HTERT RPE-1 (cell line): Measurements from ENCODE around the gene ACOT6.
"Not testable (repeated sequence)": the region's sequence is repeated elsewhere in the genome, so short reads cannot be mapped to it uniquely, and the experiment has no call there.

ENCODE experiments used
- in situ Hi-C: fragments of 300-500 bp; cut with MboI; formaldehyde crosslinking; loops from 4 replicates; pipeline ENCODE4 v1.14.3; 2020; ENCODE audit warnings: low sequenced_read_pairs

Gene ACOT6, protein sequence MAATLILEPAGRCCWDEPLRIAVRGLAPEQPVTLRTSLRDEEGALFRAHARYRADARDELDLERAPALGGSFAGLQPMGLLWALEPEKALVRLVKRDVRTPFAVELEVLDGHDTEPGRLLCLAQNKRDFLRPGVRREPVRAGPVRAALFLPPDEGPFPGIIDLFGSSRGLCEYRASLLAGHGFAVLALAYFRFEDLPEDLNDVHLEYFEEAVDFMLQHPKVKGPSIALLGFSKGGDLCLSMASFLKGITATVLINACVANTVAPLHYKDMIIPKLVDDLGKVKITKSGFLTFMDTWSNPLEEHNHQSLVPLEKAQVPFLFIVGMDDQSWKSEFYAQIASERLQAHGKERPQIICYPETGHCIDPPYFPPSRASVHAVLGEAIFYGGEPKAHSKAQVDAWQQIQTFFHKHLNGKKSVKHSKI

DNA sequence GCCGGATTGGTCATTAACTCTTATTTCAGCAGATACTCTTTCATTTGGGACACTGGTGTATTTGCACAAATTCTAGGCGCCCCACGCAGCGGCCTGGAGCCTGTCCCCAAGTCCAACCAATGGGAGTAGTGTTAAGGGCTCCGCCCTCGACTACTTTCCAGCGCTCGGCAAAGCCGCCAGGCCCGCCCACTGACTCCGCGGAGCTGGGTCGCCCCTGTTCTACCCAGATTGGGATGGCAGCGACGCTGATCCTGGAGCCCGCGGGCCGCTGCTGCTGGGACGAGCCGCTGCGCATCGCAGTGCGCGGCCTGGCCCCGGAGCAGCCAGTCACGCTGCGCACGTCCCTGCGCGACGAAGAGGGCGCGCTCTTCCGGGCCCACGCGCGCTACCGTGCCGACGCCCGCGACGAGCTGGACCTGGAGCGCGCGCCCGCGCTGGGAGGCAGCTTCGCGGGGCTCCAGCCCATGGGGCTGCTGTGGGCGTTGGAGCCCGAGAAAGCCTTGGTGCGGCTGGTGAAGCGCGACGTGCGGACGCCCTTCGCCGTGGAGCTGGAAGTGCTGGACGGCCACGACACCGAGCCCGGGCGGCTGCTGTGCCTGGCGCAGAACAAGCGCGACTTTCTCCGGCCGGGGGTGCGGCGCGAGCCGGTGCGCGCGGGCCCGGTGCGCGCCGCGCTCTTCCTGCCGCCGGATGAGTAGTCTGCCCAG, at the start of gene ACOT6:
Gene ACOT6 (plus strand): TSS at position 179 of the 707 bp plus-strand sequence. CDS start 55 bp downstream, at position 234.
- in situ Hi-C loops = no loop called here

DNA sequence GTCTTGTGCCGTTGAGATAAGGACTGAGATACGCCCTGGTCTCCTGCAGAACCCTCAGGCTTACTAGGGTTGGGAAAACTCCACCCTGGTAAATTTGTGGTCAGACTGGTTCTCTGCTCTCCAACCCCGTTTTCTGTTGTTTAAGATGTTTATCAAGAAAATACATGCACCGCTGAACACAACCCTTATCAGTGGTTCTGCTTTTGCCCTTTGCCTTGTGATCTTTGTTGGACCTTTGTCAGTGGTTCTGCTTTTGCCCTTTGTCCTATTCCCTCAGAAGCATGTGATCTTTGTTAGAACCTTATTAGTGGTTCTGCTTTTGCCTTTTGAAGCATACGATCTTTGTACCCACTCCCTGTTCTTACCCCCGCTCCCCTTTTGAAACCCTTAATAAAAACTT, 49.6 kb upstream of the ACOT6 start:
- in situ Hi-C loops = not testable (repeated sequence)

DNA sequence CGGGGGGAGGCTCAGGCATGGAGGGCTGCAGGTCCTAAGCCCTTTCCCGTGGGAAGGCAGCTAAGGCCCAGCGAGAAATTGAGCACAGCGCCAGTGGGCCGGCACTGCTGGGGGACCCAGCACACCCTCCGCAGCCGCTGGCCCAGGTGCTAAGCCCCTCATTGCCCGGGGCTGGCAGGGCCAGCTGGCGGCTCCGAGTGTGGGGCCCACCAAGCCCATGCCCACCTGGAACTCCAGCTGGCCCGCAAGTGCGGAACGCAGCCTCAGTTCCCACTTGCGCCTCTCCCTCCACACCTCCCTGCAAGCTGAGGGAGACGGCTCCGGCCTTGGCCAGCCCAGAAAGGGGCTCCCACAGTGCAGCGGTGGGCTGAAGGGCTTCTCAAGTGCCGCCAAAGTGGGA, 45.9 kb upstream of the ACOT6 start:
- in situ Hi-C loops = not testable (repeated sequence)

DNA sequence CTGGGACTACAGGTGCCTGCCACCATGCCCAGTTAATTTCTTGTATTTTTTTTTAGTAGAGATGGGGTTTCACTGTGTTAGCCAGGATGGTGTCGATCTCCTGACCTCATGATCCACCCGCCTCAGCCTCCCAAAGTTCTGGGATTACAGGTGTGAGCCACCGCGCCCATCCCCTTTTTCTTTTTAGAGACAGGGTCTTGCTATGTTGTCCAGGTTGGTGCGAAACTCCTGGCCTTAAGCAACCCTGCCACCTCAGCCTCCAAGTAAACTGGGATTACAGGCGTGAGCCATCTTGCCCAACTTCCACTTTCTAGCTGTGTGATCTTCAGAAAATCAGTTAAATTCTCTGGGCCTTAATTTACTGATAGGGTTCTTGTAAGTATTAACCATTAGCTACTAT, 45.4 kb upstream of the ACOT6 start:
- in situ Hi-C loops = not testable (repeated sequence)

DNA sequence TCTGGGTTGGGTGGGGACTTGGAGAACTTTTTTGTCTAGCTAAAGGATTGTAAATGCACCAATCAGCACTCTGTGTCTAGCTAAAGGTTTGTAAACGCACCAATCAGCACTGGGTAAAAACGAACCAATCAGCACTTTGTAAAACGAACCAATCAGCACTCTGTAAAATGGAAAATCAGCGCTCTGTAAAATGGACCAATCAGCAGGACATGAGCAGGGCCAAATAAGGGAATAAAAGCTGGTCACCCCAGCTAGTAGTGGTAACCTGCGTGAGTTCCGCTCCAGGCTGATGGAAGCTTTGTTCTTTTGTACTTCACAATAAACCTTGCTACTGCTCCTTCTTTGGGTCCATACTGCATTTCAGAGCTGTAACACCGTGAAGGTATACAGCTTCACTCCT, 45.0 kb upstream of the ACOT6 start:
- in situ Hi-C loops = no loop called here

DNA sequence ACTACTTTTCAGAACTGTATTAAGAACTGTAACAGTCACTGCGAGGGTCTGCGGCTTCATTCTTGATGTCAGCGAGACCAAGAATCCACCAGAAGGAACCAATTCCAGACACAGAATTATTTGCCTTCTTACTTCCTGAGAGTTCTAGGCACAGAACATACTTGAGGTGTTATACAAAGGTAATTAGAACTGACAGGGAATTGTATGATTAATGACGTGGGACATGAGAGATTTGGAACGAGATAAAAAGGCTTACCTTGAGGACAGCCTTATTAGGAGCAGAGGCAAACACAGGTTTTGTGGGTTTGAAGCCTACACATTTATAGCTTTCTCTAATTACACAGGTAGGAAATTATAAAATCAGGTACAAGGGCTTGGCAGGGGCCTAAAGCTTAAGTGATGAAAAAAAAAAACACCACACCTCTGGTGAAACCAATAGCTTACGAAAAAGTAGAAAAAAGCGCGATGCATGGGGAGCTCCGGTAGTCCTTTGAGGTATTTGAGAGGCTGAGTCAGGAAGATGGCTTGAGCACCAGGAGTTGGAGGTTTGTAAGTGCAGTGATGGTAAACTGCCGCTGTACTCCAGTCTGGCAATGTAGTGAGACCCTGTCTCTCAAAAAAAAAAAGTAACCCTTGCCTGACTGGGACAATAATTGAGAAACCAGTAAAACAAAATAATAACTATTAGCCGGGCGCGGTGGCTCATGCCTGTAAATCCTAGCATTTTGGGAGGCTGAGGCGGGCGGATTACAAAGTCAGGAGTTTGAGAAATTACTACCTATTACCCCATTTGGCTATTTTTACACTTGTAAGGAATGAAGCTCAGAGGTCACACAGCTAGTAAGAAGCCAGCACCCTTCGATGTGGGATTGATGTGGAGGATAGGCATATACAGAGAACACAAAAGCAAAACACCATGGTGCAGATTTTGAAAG, 44.1 kb upstream of the ACOT6 start:
- in situ Hi-C loops = no loop called here

DNA sequence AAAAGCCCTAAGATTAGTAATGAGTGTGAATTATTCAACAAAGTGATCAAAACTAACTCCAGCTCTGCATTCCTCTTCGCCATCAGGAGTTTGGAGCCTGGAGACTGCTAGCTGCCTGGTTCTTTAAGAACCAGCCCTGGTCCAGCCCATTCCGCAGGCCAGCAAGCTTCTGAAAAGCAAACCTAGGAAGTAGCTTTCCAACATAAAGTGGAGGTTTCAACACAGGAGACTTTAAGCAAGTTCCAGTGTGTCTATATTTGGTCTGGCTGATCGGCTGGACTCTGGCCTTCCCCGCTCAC, 43.5 kb upstream of the ACOT6 start:
- in situ Hi-C loops = not testable (repeated sequence)

DNA sequence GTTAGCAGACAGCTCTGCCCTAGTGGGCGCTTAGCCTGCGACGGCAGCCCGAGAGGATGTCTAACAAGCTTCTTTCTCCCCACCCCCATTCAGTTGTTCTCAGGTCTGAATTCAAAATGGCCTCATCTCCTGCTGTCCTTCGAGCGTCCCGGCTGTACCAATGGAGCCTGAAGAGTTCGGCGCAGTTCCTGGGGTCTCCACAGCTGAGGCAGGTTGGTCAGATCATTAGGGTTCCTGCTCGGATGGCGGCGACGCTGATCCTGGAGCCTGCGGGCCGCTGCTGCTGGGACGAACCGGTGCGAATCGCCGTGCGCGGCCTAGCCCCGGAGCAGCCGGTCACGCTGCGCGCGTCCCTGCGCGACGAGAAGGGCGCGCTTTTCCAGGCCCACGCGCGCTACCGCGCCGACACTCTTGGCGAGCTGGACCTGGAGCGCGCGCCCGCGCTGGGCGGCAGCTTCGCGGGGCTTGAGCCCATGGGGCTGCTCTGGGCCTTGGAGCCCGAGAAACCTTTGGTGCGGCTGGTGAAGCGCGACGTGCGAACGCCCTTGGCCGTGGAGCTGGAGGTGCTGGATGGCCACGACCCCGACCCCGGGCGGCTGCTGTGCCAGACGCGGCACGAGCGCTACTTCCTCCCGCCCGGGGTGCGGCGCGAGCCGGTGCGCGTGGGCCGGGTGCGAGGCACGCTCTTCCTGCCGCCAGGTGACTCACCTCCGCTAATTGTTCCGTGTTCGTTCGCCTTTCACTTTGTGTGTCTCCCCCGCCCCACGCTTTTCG, 42.9 kb upstream of the ACOT6 start, which contains the start of gene ACOT2:
Gene ACOT2 (plus strand): TSS at position 29 of the 774 bp plus-strand sequence. CDS start 28 bp downstream, at position 57.
- in situ Hi-C loops = not testable (repeated sequence)

DNA sequence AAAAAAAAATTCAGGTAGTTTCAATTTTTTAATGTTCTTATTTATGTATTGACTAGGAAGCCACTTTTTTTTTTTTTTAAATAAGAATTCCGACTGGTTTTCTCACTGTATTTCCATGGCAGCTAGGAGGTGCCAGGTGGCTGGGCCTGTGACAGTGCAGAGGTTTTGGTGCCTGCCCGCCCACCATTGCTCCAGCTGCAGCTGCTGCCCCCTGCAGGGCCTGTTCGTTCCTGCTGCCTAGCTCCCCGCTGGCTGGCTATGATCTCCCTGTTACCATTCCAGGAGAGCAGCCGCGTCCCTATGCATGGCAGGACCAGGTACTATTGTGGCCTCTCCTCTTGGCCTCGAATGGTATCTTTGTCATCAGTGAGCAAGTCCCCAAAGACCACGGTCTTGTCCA, 41.4 kb upstream of the ACOT6 start:
- in situ Hi-C loops = not testable (repeated sequence)

DNA sequence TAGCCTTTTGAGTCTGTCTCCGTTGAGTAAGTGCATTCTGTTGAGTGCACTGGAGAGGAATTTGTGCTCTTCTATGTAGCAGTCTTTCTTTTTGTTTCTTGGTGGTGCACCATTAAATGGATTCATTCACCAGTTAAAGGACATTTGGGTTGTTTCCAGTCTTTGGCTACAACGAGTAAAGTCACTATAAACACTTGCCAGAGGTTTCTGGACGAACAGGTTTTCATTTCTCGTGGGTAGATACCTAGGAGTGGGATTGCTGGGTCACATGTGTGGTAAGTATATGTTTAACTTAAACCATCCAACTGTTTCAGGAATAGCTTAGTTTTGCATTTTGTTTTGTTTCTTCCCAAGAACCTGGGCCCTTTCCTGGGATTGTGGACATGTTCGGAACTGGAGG, 39.3 kb upstream of the ACOT6 start:
- in situ Hi-C loops = not testable (repeated sequence)

DNA sequence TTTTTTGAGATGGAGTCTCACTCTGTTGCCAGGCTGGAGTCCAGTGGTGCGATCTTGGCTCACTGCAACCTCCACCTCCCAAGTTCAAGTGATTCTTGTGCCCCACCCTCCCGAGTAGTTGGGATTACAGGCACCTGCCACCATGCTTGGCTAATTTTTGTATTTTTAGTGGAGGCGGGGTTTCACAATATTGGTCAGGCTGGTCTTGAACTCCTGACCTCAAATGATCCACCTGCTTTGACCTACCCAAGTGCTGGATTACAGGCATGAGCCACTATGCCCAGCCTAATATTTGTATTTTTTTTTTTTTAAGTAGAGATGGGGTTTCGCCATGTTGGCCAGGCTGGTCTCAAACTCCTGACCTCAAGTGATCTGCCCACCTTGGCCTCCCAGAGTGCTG, 38.6 kb upstream of the ACOT6 start:
- in situ Hi-C loops = not testable (repeated sequence)

DNA sequence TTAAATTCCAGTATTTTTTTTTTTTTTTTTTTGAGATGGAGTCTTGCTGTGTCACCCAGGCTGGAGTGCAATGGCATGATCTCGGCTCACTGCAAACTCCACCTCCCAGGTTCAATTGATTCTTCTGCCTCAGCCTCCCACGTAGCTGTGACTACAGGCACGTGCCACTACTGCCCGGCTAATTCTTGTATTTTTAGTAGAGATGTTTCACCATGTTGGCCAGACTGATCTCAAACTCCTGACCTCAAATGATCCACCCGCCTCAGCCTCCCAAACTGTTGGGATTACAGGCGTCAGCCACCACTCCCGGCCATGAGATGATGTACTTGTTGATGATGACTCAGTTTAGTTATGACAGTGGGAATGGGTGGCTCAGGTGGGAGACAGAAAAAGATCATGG, 38.1 kb upstream of the ACOT6 start:
- in situ Hi-C loops = not testable (repeated sequence)

DNA sequence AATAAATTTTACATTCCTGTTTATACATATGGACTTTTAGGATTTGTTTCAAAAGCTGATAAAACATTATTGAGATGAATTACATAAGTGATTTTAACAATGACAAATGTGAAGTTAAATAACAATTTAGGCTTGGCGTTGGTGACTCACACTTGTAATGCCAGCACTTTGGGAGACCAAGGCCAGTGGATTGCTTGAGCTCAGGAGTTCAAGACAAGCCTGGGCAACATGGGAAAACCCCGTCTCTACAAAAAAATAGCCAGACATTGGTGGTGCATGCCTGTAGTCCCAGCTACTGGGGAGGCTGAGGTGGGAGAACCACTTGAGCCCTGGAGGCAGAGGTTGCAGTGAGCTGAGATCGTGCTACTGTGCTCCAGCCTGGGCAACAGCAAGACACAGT, 35.9 kb upstream of the ACOT6 start:
- in situ Hi-C loops = no loop called here

DNA sequence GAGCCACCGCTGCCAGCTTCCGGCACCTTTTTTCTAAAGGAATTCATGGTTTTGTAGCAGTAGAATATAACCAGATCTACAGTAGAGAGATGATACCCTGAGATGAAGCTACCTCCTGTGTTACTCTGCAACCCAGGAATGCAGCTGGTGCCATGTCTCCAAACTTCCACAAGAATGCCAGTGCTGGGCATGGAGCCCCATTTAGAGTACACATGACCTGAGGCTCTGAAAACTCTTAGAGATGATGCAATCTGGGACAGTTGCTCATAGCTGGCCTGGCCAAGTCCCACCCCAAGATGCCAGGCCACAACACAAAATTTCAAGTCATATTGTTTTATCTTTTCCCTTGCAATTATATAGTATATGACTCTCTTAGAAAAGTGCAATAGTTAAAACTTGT, 35.1 kb upstream of the ACOT6 start:
- in situ Hi-C loops = not testable (repeated sequence)

DNA sequence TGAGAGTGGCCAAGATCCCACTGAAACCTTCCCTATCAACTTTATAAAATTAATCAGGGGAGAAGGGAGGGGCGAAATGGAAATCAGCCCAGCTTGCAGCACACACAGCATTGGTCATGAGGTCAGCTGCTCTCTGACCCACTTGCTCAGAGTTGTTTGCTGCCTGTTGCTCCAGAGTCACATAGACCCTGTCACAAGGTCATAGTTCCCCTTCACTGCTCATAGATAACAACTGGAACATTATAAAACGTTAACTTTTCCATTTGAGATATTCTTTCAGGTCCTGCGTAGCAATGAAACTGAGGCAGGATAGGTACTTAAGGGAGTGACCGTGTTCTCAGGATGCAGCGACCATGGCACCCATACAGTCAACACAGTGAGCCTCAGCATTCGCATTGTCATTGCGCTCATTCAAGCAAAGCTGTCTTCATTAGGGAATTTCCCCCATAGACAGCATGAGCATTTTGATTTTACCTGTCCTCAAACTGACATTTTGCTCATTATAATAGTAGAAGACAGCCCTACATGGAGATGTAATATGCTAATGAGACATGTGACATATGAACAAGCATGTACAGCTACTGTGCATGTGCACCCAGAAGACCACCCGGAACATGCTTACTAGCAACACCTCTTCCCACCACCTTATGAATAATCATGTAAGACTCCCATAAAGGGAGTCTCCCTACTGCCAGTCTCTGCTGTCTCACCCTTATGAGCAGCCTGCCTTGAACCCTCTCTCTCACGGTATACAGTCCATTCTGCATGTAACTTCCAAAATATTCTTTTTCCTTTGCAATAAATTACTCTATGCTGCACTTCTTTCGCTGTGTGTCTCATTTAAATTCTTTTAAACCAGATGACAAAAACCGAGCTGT, 30.0 kb upstream of the ACOT6 start:
- in situ Hi-C loops = not testable (repeated sequence)

DNA sequence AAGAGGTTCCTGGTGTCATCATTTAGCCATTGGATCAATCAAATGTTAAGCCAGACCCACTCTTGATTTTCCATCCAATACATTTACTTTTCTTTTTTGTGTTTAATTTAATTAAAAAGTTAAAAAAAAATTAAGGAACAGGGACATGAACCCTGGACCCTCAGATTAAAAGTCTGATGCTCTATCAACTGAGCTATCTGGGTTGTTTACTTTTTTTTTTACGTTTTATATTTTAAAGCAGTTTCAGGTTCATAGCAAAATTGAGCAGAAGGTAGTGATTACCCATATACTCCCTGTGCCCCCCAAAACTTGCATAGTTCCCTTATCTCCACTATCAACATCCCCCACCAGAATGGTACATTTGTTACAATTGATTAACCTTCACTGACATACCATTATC, 23.6 kb upstream of the ACOT6 start:
- in situ Hi-C loops = no loop called here

DNA sequence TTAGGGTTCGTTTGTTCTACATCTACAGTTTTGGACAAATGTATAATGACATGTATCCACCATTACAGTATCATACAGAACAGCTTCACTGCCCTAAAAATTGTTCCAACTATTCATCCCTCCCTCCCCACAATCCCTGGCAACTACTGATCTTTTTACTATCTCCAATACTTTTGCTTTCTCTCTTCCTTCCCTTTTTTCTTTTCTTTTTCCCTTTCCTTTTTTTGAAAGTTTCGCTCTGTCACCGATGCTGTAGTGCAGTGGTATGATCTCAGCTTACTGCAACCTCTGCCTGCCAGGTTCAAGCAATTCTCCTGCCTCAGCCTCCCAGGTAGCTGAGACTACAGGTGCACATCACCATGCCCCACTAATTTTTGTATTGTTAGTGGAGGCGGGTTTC, 23.2 kb upstream of the ACOT6 start:
- in situ Hi-C loops = no loop called here

DNA sequence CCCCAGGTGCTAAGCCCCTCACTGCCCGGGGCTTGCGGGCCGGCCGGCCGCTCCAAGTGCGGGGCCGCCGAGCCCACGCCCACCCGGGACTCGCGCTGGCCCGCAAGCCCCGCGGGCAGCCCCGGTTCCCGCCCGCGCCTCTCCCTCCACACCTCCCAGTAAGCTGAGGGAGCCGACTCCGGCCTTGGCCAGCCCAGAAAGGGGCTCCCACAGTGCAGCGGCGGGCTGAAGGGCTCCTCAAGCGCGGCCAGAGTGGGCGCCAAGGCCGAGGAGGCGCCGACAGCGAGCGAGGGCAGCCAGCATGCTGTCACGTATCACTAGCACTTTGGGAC, 21.7 kb upstream of the ACOT6 start:
- in situ Hi-C loops = not testable (repeated sequence)

DNA sequence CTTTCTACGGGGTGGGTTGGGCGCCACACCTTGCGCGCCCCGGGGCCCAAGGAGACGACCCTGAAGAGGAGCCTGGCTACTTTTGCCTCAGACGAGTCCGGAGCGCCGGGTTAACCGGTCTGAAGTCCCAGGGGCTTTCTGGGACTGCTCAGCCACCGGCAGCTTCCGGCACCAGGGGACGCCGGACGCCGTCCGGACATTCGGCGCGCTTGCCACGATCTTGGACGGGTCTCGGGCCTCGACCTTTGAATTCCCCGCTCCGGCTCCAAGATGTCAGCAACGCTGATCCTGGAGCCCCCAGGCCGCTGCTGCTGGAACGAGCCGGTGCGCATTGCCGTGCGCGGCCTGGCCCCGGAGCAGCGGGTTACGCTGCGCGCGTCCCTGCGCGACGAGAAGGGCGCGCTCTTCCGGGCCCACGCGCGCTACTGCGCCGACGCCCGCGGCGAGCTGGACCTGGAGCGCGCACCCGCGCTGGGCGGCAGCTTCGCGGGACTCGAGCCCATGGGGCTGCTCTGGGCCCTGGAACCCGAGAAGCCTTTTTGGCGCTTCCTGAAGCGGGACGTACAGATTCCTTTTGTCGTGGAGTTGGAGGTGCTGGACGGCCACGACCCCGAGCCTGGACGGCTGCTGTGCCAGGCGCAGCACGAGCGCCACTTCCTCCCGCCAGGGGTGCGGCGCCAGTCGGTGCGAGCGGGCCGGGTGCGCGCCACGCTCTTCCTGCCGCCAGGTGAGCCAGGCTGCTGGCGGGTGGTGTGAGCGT, 20.4 kb upstream of the ACOT6 start, which contains the start of gene ACOT4:
Gene ACOT4 (plus strand): TSS at position 184 of the 760 bp plus-strand sequence. CDS start 87 bp downstream, at position 271.
- in situ Hi-C loops = no loop called here
